ENCODE measurements around the gene RALY.

RALY gene

DNA sequence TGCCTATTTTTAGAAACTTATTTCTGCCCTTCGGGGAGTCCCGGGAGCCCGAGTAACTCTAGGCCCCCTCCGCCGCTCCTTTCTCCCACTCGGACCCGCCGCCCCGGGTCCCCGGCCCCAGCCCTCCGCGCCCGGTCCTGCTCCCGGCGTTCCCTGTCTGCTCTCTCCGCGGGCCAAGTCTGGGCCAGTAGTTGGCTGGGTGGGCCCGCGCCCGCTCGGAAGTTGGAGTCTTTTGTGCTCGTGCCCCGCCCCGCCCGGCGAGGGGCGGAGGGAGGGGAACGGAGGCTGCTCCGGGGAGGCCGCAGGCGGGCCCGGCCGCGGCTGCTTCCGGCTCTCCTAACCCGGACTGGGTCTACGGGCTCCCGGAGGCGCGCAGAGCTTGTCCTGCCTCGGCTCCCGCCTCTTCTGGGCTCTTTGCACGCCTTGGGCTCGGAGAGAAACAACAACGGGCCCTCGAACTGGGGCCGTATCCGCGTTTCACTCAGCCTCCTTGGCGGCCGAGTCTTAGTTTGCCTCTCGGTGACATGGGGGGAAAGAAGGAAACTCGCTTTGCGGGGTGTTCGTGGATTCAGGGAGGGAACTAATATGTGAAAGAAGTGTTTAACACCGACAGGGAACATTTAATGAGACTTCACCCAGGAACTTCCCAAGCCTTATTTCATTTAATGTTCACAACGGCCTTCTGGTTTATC is 657 bp downstream of the RALY start:
- TF ChIP-seq, protein P1, sequence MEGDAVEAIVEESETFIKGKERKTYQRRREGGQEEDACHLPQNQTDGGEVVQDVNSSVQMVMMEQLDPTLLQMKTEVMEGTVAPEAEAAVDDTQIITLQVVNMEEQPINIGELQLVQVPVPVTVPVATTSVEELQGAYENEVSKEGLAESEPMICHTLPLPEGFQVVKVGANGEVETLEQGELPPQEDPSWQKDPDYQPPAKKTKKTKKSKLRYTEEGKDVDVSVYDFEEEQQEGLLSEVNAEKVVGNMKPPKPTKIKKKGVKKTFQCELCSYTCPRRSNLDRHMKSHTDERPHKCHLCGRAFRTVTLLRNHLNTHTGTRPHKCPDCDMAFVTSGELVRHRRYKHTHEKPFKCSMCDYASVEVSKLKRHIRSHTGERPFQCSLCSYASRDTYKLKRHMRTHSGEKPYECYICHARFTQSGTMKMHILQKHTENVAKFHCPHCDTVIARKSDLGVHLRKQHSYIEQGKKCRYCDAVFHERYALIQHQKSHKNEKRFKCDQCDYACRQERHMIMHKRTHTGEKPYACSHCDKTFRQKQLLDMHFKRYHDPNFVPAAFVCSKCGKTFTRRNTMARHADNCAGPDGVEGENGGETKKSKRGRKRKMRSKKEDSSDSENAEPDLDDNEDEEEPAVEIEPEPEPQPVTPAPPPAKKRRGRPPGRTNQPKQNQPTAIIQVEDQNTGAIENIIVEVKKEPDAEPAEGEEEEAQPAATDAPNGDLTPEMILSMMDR (IDR thresholded peaks at IDR 0.05; ENCODE audit: insufficient read depth, missing control alignments): no peak
- no peak for FAIRE-seq
- peak; percentile 40 for DNase-seq (ENCODE audit: insufficient read length, low spot score)

DNA sequence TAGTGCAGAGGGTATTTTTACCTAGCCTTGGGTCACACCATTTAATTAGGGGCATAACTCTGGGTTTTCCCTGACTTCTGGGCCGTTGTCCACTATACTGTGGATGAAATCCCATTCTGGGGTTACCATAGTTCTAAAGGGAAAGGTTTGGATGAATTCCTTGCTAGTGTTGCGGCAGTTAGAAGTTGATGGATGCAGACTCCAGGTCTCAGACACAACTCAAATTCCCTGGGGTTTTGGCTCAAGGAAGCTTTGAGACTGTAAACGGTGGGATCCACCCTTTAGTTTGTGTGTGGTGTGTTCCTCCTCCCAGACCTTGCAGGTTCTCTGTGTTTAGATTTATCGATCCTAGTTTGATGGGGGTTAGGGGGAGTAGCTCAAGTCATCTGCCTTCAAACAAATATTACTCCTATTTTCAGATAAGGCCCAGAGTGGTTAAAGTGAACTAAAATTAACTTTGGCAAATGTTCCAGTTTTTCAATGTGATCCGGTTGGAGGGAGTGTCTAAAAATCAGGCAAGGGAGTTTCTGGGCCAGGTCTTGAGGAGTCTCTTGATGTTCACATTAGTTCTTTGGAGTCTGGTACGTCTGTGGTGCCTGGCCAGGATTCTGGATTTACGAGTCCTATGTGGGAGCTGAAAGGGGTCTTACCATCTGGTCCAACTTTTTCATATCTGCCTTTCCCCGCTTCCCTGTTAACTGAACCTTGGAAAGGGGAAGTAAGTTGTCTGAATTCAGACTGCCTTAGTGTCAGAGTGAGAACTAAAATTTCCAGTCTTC is 1.5 kb downstream of the RALY start:
- DNase-seq (ENCODE audit: insufficient read length, low spot score) (no peak), FAIRE-seq (no peak)
- TF ChIP-seq, protein P1 (IDR thresholded peaks at IDR 0.05; ENCODE audit: insufficient read depth, missing control alignments): no peak

DNA sequence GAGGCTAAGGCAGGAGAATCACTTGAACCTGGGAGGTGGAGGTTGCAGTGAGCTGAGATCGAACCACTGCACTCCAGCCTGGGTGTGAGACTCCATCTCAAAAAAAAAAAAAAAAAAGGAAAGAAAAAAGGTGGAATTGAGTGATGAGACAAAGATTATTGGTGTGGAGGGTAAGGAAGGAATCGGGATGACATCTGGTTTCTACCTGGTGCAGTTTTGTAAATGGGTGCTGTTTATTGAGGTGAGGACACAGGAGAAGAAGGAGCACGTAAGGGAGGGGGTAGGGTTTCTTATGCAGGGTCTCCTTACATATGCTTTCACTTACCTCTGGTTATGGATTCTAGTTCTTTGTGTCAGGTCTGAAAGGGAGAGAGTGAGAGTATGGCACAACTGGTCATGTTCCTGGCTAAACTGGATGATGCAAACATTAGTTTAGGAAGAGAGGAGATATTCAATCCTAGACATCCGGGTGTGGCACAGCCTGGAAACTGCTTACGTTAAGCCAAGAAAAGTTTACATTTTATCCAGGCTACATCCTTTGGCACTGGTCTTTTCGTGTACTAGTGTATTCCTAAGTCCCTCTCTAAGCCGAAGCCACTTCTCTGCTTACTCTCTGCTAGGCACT is 5.4 kb downstream of the RALY start:
- TF ChIP-seq, protein P1 (IDR thresholded peaks at IDR 0.05; ENCODE audit: insufficient read depth, missing control alignments): no peak
- no peak for DNase-seq (ENCODE audit: insufficient read length, low spot score)
- FAIRE-seq: no peak

DNA sequence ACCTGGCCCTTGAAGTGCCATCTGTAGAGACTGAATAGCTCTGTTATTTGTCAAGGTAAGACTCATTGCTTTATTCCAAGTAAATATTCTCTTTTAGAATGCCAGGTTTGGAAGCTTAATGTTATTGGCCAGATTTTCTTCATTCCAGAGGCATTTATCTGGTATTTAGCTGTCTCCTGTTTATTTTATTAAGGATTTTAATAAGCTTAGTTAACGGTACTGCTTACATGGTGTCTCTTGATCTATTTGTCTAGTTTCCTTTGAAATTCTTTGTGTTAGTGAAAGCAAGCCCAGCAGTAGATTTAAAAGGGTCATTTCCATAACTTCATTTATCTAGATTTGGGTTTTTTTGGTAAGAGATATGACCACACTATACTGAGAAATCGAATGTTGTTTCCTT is 7.7 kb downstream of the RALY start:
- FAIRE-seq (no peak), DNase-seq (ENCODE audit: insufficient read length, low spot score) (no peak)
- TF ChIP-seq, protein P1 (IDR thresholded peaks at IDR 0.05; ENCODE audit: insufficient read depth, missing control alignments): no peak

DNA sequence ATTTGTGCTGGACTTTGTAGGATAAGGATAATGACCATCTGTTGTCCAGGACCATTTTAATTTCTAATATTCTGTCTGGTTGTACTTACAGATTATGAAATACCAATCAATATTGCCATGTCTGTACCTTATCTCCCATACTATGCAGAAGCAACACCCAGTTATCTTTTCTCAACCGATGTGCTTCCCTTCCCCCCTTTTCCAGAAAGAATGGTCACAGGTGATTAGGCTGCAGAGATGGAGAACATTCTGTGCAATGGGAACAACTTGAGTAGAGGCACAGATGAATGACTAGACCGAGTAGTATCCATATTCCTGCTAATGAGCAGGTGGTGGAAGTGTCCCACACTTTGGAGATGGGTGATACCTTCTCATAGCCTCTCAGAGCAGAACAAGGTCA is 10.5 kb downstream of the RALY start:
- TF ChIP-seq, protein P1 (IDR thresholded peaks at IDR 0.05; ENCODE audit: insufficient read depth, missing control alignments): no peak
- no peak for FAIRE-seq
- no peak for DNase-seq (ENCODE audit: insufficient read length, low spot score)

DNA sequence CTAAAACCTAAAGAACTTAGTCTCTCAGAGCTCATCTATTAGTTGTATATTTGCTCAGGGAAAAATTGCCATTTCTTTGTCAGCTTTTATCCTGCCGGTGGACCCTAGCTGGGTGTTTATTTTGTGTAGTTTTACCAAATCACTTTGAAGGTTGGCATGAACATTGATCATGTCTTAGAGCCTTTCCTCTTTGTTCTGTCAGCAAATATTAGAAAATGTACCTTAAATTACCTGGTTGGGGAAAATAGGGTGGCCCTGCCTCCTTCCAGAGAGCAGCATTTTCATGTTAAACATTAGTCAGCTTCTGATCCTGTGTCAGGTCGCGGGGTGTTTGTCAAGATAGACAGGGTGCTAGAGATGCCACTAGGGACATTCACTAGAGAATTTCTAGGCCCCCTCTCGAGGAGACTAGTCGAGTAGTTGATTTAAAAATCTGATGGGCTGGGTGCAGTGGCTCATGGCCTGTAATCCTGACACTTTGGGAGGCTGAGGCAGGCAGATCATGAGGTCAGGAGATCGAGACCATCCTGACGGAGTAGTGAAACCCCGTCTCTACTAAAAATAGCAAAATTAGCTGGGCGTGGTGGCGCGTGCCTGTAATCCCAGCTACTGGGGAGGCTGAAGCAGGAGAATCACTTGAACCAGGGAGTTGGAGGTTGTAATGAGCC is 11.2 kb downstream of the RALY start:
- TF ChIP-seq, protein P1 (IDR thresholded peaks at IDR 0.05; ENCODE audit: insufficient read depth, missing control alignments): no peak
- FAIRE-seq (no peak), DNase-seq (ENCODE audit: insufficient read length, low spot score) (no peak)

All from D721Med (cell line).